ENCODE measurements around the gene MAP2K6. TPM values are rescaled to one million over a fixed set of nuclear protein-coding genes. Genes with fewer than 3 reads are reported as not detected.

Gene MAP2K6
- total RNA-seq, 1 experiment from 2014 or later, result 17.7 TPM

DNA sequence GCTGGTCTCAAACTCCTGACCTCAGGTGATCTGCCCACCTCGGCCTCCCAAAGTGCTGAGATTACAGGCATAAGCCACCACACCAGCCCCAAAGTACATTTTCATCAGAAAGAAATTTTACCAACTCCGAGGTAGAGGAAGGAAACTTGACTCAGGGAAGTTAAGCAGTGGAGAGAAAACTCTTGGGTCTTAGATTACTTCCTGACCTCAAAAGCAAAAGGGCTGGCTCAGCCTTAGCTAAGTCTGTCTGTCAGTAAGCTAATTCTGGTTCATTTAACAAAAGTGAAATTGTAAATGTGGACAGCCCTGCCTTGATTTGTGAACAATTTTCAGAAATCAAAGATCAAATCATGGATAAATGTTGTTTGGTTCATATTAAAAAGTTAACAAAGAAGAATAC is 30.6 kb downstream of the MAP2K6 start:
- Histone ChIP-seq H2BK5ac (ENCODE audit: insufficient read length, low read length) (no peak overlapping the region), H3K9ac (ENCODE audit: extremely low read depth, insufficient read length, low read length) (no peak overlapping the region), H3K4ac (ENCODE audit: low read depth, low read length) (no peak overlapping the region), H2AK5ac (ENCODE audit: insufficient read length, low read length) (no peak overlapping the region), H4K5ac (ENCODE audit: insufficient read length, low read depth, low read length) (no peak overlapping the region), H3K27me3 (ENCODE audit: insufficient read depth, low read length) (no peaks in the 10 kb centered on the region), H4K20me1 (ENCODE audit: control insufficient read depth, insufficient read depth, insufficient read length) (no peaks in the 10 kb centered on the region), H2AFZ (ENCODE audit: low read length) (no peak overlapping the region), H3T11ph (ENCODE audit: low read length) (no peak overlapping the region), H4K91ac (ENCODE audit: insufficient read length, low read depth, low read length) (no peak overlapping the region), H3K9me3 (ENCODE audit: control insufficient read depth, low read depth, low read length) (no peaks in the 10 kb centered on the region), H3K56ac (ENCODE audit: insufficient read length, low read depth, low read length) (no peak overlapping the region), H2BK20ac (ENCODE audit: low read depth, low read length, poor library complexity, severe bottlenecking) (no peak overlapping the region), H3K14ac (ENCODE audit: insufficient read depth, low read length) (no peak overlapping the region), H3K79me2 (ENCODE audit: insufficient read depth, low read length) (no peaks in the 10 kb centered on the region), H3K4me2 (ENCODE audit: insufficient read depth, insufficient read length, low read length) (no peak overlapping the region), H3K23ac (ENCODE audit: insufficient read length, low read depth, low read length) (no peak overlapping the region), H2BK120ac (ENCODE audit: low read depth, low read length, poor library complexity, severe bottlenecking) (no peak overlapping the region), H3K23me2 (ENCODE audit: insufficient read length, low read depth, low read length, poor library complexity, severe bottlenecking) (no peaks in the 10 kb centered on the region), H3K18ac (ENCODE audit: insufficient read length, low read depth, low read length) (no peak overlapping the region), H2BK15ac (ENCODE audit: low read depth, low read length) (no peak overlapping the region), H3K27ac (ENCODE audit: insufficient read length, low read depth, low read length) (no peak overlapping the region), H4K8ac (replicated peaks; ENCODE audit: insufficient read length, low read depth, low read length) (no peak overlapping the region), H2BK12ac (ENCODE audit: insufficient read length, low read depth, low read length) (no peak overlapping the region), H3K79me1 (ENCODE audit: insufficient read depth, low read depth, low read length, poor library complexity, severe bottlenecking) (no peaks in the 10 kb centered on the region), H3K4me1 (ENCODE audit: insufficient read depth, low read length) (peaks cover 10% of the 10 kb centered on the region)
- WGBS (ENCODE audit: extremely low coverage, insufficient read length, low lambda C conversion rate), result no CpG with 5 or more reads among the region's 2 CpGs
- peaks cover 0 to 6% (median 0%) of the 10 kb centered on the region in 3 experiments; a peak in 2 of 7 replicates for H3K36me3 Mint-ChIP-seq (ENCODE audit: insufficient read depth in 1 of 3, low read depth in 3 of 3)
- H3K27ac Mint-ChIP-seq, result peak overlapping the region in 1 of 3 experiments; percentile 89; a peak in 2 of 7 replicates
- TF ChIP-seq, protein P1, sequence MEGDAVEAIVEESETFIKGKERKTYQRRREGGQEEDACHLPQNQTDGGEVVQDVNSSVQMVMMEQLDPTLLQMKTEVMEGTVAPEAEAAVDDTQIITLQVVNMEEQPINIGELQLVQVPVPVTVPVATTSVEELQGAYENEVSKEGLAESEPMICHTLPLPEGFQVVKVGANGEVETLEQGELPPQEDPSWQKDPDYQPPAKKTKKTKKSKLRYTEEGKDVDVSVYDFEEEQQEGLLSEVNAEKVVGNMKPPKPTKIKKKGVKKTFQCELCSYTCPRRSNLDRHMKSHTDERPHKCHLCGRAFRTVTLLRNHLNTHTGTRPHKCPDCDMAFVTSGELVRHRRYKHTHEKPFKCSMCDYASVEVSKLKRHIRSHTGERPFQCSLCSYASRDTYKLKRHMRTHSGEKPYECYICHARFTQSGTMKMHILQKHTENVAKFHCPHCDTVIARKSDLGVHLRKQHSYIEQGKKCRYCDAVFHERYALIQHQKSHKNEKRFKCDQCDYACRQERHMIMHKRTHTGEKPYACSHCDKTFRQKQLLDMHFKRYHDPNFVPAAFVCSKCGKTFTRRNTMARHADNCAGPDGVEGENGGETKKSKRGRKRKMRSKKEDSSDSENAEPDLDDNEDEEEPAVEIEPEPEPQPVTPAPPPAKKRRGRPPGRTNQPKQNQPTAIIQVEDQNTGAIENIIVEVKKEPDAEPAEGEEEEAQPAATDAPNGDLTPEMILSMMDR (conservative IDR thresholded peaks at IDR 0.05), result no peak
- no peak overlapping the region; a peak in 1 of 5 replicates for H3K4me3 Mint-ChIP-seq
- H3K27me3 Mint-ChIP-seq (ENCODE audit: low read depth), result no peaks in the 10 kb centered on the region
- no peak for DNase-seq
- H3K9me3 Mint-ChIP-seq, result peaks cover 0 to 3% of the 10 kb centered on the region in 2 experiments; a peak in 1 of 5 replicates
- H3K4me1 Mint-ChIP-seq, result peaks cover 31 to 38% of the 10 kb centered on the region in 2 experiments
